Measurements from ENCODE around the gene PCGF6.

- TF ChIP-seq CTCF (conservative IDR thresholded peaks at IDR 0.05 in 1 of 2, IDR thresholded peaks at IDR 0.05 in 1 of 2; ENCODE audit: extremely low read depth in 1 of 2, insufficient read depth in 1 of 2, low read depth in 1 of 2, low read length in 2 of 2) (no peak), EZH2 (IDR thresholded peaks at IDR 0.05; ENCODE audit: borderline replicate concordance, low read length) (no peak)
Observed at GRCh38 chr10:103336370-103336769, 14.6 kb downstream of the PCGF6 start.
